NCI-H2029 treated with DMSO at 0.1 percent for 48 hours (cell line): ENCODE results near the gene NINL.
"Not testable (repeated sequence)": the region's sequence is repeated elsewhere in the genome, so short reads cannot be mapped to it uniquely, and the experiment has no call there.

Experiments
- DNase-seq: peaks from one replicate; lab custom pipeline; 2025; lab: John Stamatoyannopoulos, UW

The NINL gene

DNA sequence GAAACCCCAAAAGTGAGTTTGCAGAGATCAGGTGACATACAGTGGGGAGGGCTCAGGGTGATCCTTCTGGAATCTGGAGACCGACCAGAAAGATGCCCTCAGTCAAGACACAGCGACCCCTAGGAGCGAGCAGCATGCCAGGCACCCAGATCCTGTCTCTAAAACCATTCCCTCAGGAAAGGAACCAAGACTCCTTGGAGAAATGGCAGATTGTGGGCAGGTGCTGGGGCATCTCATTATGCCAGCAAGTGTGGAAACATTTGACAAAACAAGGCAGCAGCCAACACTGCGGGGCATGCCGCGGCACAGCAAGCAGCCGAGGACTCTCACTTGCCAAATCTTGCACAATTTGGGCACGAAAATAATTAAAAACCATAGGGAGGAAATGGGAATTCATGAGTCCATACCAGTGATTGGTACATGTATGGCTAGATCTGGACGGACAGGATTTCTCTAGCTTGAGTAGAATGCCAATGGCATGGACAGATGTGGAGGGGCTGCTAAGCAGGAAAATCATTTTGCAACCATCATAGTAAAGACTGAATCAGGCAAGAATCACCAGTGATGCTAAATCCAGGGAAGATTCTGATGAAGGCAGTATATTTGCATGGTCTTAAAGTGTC lies 101.0 kb downstream of the NINL start:
- DNase-seq, result no peak

DNA sequence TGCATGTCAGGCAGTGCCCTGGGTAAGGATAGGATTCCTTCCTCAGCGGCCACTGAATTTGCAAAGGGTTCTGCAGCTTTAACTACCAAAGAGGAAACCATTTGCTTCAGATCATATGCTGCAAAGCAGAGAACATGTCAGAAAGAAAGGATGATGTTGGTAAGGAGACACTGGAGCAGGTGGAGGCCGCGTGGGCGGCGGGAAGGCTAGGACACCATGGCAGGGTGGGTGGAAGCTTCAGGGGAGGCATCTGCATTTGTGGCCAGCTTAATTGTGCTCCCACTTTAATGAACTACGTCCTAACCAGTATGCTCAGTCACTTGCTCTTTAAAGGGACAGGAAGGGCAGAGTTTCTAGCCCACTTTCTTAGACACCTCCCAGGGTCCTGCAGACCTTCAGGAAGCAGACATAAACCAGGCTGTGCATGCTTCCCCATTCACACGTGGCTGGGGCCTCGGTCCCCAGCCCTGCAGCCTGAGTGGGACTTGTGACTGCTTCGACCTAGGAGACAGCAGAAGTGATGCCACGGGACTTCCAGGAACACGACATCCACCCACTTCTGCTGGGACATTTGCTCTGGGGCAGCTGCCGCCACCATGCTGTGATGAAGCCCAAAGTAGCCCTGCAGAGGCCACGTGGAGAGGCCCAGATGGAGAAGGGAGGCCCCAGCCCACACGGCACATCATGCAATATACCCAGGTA lies 101.7 kb downstream of the NINL start:
- no peak for DNase-seq

DNA sequence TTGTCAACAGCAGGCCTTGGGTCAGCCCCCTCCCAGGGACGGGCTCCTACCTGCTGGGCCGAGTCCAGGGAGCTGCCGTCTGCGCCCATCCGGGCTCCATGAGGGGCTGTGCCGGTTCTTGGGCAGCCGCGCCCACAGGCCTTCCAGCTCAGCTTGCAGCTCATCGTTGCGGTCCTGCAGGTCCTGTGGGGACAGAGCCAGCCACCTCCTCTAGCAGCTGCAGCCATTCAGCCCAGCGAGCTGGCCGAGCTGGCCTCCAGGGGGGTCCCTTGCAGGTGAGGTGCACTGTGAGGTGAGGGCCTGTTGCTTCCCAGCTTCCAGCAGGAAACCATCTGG lies 103.4 kb downstream of the NINL start:
- DNase-seq, result no peak

DNA sequence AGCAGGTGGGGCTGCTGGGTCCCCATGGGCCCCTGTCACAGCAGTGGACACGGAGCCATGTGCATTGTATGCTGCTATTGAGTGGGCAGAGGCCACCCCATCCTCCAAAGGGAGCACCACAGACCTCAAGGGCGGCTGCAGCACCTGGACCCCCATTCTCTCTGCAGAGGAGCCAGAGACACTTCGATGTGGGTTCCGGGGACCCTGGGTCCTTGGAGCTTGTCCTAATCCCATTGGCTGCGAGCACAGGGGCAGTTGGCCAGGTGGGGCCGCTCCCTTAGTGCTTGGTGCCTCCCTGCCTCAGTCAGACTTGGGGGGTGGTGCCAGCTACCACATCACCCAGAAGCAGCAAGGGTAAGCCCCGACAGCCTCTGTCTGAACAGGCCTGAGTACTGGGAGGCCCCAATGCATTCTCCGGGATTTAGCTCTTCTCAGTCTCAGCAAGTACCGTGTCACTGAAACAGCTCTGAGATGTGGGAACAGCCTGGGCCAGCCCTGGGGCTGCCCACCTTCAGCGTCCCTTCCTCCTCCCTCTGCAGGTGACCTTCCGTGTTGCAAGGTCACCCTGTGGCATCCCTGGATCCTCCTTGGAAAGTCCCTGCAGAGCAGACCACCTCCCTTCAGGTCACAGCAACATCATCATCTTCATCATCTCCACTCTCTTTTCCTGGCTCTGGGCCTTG lies 104.0 kb downstream of the NINL start:
- DNase-seq, result no peak

DNA sequence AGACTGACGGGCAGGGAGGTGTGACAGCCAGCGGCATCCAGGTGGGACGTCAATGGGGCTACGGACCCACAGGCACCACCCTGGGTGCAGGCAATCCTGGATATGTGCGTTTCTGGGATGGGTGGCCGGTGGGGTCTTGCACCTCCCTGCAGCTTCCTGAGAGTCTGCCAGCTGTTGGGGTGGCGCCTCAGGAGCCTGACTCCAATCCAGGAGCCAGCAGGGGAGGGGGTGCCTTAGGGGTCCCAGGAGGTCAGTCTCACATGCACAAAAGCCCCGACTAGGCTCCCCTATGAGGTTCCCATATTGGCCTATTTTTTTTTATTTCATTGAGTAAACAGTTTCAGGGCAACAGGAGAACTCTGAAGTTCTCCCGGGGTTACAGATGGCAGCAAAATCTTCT lies 104.5 kb downstream of the NINL start:
- no peak for DNase-seq

DNA sequence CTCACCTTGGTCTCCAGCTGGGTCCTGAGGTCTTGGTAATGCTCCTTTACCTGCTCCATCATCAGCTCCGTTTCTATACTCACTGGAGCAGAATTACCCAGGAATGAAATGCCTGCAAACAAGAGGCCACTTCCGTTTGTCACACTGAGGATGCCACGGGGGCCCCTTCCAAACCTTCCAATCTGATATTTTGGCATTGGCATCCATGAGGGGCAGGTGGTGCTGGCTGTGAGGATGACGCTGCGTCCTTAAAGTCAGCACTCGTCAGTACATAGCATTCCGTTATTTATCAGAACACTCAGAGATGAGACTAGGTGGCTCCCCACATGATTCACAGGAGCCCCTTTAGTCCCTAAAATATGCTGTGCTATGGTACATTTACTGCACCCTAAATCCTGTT lies 105.2 kb downstream of the NINL start:
- DNase-seq, result no peak

DNA sequence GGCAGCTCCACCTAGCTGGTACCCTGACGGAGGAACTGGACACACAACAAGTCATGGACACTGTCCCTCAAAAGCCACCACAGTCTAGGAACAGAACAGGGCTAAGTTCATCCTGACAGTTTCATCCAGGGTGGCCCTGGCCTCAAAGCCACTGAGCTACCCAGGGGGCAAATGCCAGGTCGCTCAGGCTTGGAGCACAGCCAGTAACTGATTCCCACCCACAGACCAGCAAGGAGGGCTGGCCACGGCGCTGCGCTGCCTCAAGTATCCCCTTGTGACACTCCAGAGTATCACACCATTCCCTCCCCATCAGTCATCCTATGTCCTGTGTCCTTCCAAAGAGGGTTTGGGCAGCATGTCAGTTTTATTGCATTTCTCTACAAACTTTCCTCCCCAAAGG lies 105.7 kb downstream of the NINL start:
- no peak for DNase-seq

DNA sequence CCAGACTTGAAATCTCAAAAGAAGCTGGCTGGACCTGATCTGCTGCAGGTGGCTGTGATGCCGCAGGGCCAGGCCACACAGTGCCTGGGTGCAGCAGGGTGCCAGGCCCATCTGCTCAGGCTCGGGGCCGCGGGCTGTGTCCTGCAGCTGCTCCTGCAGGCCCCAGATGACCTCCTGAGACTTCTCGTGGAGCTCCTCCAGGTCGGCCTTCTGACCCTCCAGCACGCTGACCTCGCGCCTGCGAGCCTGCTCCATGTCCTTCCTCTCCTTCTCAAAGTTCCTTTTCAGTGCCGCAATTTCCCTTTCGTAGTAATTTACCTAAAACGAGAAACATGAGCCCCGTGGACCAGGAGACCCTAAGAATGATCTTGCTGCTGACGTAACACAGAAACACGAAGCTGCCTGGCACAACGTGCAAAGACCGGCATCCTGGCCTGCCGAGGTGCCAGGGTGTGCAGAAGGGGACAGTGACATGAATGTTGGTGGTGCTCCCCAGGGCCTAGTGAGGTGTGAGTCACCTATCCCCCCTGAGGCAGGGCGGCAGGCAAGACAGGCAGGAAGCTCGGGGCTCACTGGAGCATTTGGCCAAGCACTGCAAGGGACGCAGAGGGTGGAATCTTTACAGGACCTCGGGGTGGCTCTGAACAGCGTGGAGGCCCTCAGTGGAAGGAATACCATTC lies 106.3 kb downstream of the NINL start:
- no peak for DNase-seq

DNA sequence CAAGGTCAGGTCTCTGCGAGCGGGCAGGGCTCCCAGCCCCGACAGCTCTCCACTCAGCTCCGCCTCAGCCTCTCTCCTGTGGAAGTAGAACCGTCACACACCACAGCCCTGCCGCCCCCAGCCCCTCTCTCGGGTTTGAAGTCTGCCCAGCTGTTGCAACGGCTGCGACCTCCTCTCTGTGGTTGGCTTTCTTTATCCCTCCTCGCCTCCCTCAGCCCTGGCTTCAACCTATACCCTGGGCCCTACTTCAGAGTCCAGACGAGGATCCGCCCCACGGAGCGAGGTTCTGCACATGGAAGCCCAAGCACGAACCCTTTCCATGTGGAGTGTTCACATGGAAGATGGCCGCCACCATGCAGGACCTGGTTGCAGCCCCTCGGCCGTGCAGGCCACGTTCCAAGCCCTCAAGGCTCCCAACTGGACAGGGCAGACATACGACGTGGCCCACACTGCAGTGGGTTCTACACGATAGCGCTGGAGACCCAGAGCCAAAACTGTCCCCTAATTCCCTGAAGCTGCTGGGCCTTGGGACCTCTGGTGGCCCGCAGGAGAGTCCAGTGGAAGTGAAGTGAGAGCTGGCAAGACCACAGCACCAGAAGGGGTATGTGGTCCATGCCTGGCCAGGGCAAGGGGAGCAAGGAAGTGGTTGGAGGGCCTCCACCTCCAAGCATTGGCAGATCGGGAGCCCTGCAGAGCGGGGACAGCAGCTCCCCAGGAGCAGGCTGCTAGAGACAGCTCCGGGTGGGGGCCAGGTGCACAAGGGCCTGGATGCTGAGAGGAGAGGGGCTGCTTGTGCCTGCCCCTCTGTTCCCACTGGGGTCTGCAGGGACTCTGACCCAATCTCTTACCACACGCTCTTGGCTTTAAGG lies 108.1 kb downstream of the NINL start:
- no peak for DNase-seq

DNA sequence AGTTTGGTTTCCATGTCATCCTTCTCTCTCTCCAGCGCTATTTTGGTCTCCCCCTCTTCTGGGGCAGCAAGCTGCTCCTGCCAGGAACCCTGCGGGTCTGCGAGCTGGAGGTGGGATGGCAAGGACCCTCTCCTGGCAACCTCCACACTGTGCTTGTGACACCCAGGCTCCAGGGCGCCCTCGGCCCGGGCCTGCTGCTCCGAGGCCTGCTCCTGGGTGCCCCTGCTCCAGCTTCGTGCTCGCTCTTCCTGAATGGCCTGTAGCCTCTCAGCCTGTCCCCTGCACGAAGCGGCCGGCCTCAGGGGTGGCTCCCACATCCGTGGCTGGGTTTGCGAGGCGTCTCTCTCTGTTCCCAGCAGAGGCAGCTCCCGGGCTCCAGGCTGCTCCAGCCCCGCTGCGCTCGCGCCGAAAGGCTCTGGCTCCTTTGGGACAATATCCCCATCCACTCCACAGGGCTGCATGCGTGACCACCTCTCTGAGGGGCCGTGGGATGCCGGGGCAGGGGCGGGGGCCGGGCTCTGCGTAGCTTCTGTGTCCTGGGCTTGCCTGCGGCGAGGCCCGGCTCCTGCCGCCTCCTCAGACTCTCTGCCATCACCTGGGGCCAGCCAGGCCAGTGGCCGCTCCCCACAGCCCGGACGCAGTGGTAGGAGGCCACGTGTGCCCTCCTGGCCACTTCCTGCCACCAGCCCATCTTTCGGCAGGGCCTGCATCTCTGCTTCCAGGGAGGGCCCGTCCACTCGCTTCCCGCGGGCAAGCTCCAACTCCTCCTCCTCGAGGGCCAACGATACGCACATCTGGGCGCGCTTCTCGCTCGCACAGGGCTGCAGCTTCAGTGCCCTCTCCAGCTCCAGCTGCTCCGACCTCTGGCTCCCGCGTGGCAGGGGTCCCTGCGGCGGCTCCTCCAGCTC lies 109.0 kb downstream of the NINL start:
- no peak for DNase-seq

DNA sequence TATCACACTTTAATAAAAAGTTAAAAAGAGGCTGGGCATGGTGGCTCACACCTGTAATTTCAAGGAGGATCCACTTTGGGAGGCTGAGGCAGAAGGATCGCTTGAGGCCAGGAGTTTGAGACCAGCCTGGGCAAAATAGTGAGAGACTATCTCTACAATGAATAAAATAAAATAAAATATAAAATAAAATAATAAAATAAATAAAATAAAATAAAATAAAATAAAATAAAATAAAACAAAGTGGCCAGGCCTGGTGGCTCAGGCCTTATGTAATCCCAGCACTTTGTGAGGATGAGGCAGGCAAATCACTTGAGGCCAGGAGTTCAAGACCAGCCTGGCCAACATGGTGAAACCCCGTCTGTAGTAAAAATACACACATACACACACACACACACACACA lies 112.0 kb downstream of the NINL start:
- DNase-seq, result not testable (repeated sequence)

DNA sequence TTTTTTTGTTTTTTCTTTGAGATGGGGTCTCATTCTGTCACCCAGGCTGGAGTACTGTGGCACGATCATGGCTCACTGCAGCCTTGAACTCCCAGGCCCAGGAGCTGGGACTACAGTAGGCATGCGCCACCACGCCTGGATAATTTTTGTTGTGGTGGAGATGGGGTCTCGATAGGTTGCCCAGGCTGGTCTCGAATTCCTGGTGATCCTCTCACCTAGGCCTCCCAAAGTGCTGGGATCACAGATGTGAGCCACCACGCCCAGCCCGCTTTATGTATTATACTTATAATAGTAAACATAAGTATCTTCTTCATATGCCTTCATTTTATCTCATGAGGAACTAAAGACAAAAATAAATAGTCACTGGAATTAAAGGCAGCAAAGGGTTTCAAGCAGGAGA lies 114.3 kb downstream of the NINL start:
- no peak for DNase-seq

DNA sequence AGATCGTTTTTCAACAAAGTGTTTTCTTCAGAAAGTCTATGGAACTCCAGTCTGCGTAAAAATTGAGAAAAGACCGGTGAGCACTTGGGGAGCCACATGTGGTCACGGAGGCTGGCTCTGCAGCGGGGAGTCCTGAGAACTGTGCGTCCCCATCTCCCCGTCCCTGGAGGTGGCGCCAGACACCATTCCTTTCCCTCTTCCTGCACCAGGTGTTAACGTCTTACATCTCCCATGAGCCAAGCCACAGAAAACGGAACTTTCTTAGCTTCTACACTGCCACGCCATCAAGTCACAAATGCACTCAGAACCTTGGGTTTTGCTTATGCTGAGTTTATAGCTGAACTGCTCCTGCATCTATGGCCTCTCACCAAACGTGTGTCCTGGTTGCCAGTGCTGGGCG lies 115.3 kb downstream of the NINL start:
- no peak for DNase-seq

DNA sequence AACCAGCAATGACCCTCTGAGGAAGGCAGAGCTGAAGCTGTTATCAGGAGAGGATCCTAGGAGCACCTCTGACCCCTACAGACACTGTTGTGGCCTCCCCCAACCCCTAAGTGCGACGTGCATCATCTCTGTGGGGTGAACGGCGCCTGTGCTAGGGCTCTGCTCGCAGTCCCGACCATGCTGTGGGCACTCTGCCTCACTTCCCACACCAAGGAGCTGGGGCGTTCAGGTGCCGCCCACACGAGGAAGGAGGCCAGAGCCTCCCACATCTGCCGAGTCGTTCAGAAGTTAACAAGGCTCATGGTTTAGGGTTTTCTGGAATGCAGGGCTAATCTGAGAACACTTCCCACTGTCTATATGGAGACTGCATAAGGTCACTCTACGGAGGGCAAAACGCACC lies 115.8 kb downstream of the NINL start:
- no peak for DNase-seq

DNA sequence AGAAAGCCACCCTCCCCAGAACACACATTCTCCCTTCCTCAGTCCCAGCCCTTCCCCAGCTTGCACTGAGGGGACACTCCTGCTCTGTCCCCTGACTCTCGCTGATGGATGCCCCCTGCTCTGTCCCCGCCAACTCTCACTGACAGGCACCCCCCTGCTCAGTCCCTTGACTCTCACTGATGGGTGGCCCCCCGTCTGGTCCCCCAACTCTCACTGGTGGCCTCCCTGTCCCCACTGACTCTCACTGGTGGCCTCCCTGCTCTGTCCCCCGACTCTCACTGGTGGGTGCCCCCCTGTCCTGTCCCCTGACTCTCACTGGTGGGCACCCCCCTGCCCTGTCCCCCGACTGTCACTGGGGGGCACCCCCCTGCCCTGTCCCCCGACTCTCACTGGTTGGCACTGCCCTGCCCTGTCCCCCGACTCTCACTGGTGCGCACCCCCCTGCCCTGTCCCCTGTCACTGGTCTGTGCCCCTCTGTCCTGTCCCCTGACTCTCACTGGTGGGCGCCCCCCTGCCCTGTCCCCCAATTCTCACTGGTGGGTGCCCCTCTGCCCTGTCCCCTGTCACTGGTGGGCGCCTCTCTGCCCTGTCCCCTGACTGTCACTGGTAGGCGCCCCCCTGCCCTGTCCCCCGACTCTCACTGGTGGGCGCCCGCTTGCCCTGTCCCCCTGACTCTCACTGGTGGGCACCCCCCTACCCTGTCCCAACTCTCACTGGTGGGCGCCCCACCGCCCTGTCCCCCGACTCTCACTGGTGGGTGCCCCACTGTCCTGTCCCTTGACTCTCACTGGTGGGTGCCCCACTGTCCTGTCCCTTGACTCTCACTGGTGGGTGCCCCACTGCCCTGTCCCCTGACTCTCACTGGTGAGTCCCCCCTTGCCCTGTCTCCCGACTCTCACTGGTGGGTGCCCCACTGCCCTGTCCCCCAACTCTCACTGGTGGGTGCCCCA lies 116.9 kb downstream of the NINL start:
- no peak for DNase-seq

DNA sequence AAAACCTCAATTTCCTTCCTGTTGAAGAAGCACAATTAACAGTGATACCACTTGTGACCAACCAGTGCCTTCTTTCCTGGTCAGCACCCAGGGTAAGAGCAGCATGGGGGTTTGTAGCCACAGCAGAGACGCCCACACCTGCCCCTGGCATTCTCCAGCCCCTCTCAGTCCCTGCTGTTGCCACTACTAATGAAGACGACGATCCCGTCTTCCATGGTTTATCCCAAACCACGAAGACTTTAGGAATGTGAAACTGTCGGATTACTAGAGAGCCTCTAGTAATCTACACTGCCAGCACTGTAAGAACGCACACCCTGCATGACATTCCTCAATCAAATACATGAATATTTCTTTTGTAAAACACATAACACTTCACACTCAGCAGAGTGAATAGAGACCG lies 117.9 kb downstream of the NINL start:
- DNase-seq, result no peak

DNA sequence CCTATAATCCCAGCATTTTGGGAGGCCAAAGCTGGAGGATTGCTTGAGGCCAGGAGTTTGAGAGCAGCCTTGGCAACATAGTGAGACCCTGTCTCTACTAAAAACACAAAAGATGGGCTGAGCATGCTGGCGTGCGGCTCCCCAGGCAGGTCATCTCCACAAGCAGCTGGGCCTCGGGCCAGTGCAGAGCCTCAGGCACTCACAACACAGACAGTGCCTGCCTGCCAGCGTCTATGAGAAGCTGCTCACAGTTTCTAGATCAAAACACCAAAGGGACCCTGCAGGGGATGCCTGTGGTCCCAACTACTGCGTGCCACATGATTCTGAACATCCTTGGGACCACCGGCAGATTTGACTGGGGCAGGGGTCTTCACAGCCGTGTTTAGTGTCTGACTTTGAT lies 118.5 kb downstream of the NINL start:
- no peak for DNase-seq

DNA sequence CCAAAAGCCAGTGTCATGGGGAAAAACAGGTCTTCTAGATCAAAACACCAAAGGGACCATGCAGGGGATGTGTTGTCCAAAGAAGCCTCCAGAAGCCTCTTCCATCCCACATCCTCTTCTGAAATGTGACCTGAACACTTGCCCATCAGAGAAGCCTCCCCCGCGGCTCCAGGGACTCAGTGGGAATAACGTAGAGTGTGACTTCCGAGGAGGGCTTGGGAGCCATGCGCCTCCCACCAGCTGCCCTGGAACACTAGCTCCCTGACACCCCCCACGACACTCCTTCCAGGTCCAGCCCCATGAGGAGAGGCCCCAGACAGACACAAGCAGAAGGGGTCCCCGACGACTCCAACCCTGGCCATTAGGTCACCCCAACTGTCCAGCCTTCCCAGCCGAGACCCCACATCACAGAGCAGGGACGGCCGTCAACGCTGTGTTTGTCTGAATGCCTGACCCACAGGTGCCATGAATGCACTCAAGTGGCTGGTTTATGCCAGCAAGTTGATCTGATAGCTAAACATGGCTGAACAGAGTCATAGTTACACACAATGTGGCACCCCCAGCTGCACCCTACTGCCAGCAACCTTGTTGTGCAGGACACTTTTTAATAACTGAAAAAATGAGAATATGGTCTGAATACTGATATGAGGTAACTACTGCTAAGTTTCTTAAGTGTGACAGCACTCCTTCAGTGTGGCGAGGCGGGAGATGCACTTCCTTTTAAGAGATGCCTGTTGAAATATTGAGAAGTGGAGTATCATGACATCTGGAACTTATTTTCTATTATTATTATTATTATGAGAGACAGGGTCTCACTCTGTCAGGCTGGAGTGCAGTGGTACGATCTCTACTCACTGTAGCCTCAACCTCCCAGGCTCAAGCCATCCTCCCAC lies 119.8 kb downstream of the NINL start:
- no peak for DNase-seq
